A549 treated with GW870086 at 1 μM for 4 hours (cell line): ENCODE data around the gene LMX1B. TPM values are rescaled to one million over a fixed set of nuclear protein-coding genes. Genes with fewer than 3 reads are reported as not detected.

Experiments
- total RNA-seq: library from RNA; stranded (reverse); fragments of 200-300 nt; extraction: Qiagen RNA extraction; gene quantifications from 5 replicates; pipeline ENCODE4 v1.2.3, GENCODE V29; 2022; ENCODE audit warnings: low read depth

The LMX1B gene
- total RNA-seq, result 1.3 to 1.8 TPM (median 1.3 TPM) in 5 replicates

DNA sequence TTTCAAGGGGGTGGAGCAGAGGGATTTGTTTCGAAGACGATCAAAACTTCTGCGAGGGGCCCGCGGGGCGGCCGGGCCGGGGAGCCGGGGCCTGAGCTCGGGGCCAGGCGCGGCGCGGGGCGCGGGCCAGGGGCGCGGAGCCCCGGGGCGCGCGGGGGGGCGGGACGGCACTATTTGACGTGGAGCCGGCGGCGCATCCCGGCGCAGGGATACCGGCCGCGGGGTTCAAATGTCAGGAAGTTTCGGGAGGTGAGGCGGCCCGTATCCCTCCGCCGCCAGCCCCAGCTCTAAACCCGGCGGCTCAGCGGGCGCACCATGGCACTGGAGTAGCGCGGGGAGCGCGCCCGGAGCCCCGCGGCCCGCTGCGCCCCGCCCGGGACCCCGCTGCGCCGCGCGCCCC, at the start of gene LMX1B:
LMX1B (plus strand) TSS at position 278 of the 400 bp plus-strand sequence. CDS start 522 bp downstream, outside the sequence.

Other genes starting within 250 kb of the LMX1B start
- 5.7 to 8.5 TPM (median 6.3 TPM) in 5 replicates for gene ZBTB43, start 191.1 kb downstream of the LMX1B start, total RNA-seq
- 3.0 to 4.1 TPM (median 3.8 TPM) in 5 replicates for gene ZBTB34, start 246.7 kb downstream of the LMX1B start, total RNA-seq